H1 (cell line): ENCODE data around the gene CASD1. TPM values are rescaled to one million over a fixed set of nuclear protein-coding genes. Genes with fewer than 3 reads are reported as not detected.

Source experiments
- CTCF ChIA-PET: fragments of 300-600 bp; sonication (Branson Sonifier 250); formaldehyde crosslinking; loops from one replicate; lab custom pipeline; 2021; ENCODE audit not compliant: partially characterized antibody; lab: Charles Lee
- POLR2A ChIA-PET: fragments of 300-600 bp; sonication (Branson Sonifier 250); formaldehyde crosslinking; loops from one replicate; lab custom pipeline; 2021; ENCODE audit warnings: inconsistent platforms; ENCODE audit not compliant: partially characterized antibody; lab: Charles Lee
- DNase-seq, 2 experiments: peaks; one replicate each; pipeline versions ENCODE4 v3.0.0 to v3.0.0-alpha.2; 2010 to 2022; ENCODE audit warnings: low spot score in 2 of 2, low read depth in 1 of 2, mixed read lengths in 1 of 2
- FAIRE-seq: peaks from 2 replicates; lab custom pipeline; 2011; peaks lifted over from hg19 to GRCh38; lab: Jason Lieb, UNC
- H2AFZ ChIP-seq: 2 replicates; pipeline ENCODE4 v1.8.1; 2012; ENCODE audit warnings: low read length, inconsistent platforms
- H2AK5ac ChIP-seq: 2 replicates; pipeline ENCODE4 v1.6.1; 2013; ENCODE audit warnings: low read depth, low read length
- H2BK120ac ChIP-seq: replicated peaks from 2 replicates; pipeline ENCODE3; 2013; ENCODE audit warnings: low read depth, low read length, inconsistent platforms
- H2BK12ac ChIP-seq: 2 replicates; pipeline ENCODE4 v1.6.1; 2013; ENCODE audit warnings: low read depth, low read length
- H2BK15ac ChIP-seq: 2 replicates; pipeline ENCODE4 v1.6.1; 2013; ENCODE audit warnings: low read length
- H2BK20ac ChIP-seq: 2 replicates; pipeline ENCODE4 v1.6.1; 2013; ENCODE audit warnings: low read length
- H2BK5ac ChIP-seq: 2 replicates; pipeline ENCODE4 v1.6.1; 2013; ENCODE audit warnings: low read depth, low read length
- H3K14ac ChIP-seq: 2 replicates; pipeline ENCODE4 v1.6.1; 2013; ENCODE audit warnings: inconsistent platforms; ENCODE audit not compliant: insufficient read length
- H3K18ac ChIP-seq: 2 replicates; pipeline ENCODE4 v1.6.1; 2013; ENCODE audit warnings: low read length; ENCODE audit errors: extremely low read depth
- H3K23ac ChIP-seq: 2 replicates; pipeline ENCODE4 v1.6.1; 2013; ENCODE audit warnings: inconsistent platforms; ENCODE audit not compliant: insufficient read length
- H3K23me2 ChIP-seq: 2 replicates; pipeline ENCODE4 v1.6.1; 2013; ENCODE audit warnings: low read depth, low read length
- H3K27ac ChIP-seq: 2 replicates; pipeline ENCODE4 v1.6.1; 2011; ENCODE audit warnings: low read depth, low read length, inconsistent platforms
- H3K27me3 ChIP-seq, 4 experiments: replicated peaks in 1 of 4; 1 replicate in 1 of 4; 2 replicates in 3 of 4; pipeline versions ENCODE4 v1.6.1 to v1.8.1; 2011 to 2013; ENCODE audit warnings: low read length in 3 of 4, mild to moderate bottlenecking in 3 of 4, inconsistent platforms in 2 of 4, mixed read lengths in 2 of 4, moderate library complexity in 1 of 4; ENCODE audit not compliant: control insufficient read depth in 3 of 4, insufficient read depth in 3 of 4; ENCODE audit errors: extremely low read depth in 1 of 4
- H3K36me3 ChIP-seq, 4 experiments: 2 replicates each; pipeline versions ENCODE4 v1.6.1 to v1.8.1; 2011 to 2013; ENCODE audit warnings: mild to moderate bottlenecking in 4 of 4, low read length in 3 of 4, moderate library complexity in 2 of 4, control low read depth in 1 of 4, inconsistent platforms in 1 of 4; ENCODE audit not compliant: insufficient read depth in 4 of 4, control insufficient read depth in 2 of 4
- H3K4ac ChIP-seq: replicated peaks from 2 replicates; pipeline ENCODE3; 2013; ENCODE audit warnings: low read length, low read depth, mixed read lengths, inconsistent platforms; ENCODE audit not compliant: insufficient read length
- H3K4me1 ChIP-seq, 4 experiments: replicated peaks in 1 of 4; 1 replicate in 1 of 4; 2 replicates in 3 of 4; pipeline versions ENCODE4 v1.6.1 to v1.8.1; 2011 to 2013; ENCODE audit warnings: low read length in 3 of 4, inconsistent platforms in 2 of 4, mixed read lengths in 1 of 4; ENCODE audit not compliant: insufficient read depth in 4 of 4, control insufficient read depth in 3 of 4
- H3K4me2 ChIP-seq, 2 experiments: 2 replicates each; pipeline versions ENCODE4 v1.6.1 to v1.8.1; 2011 to 2013; ENCODE audit warnings: low read depth in 2 of 2, low read length in 2 of 2, control low read depth in 1 of 2, inconsistent platforms in 1 of 2, mild to moderate bottlenecking in 1 of 2; ENCODE audit not compliant: insufficient read depth in 1 of 2
- H3K4me3 ChIP-seq, 4 experiments: fragments of 200-600, 300-600 bp in 1 of 4; sonication (generic), shearing (Covaris generic), sonication (Bioruptor Twin) in 1 of 4; 2 replicates each; pipeline versions ENCODE4 v1.5.1 to v1.8.1; 2011 to 2016; ENCODE audit warnings: low read length in 4 of 4, low read depth in 3 of 4, control low read depth in 2 of 4, inconsistent platforms in 2 of 4, mild to moderate bottlenecking in 2 of 4, mixed read lengths in 1 of 4, moderate library complexity in 1 of 4; ENCODE audit not compliant: insufficient read depth in 2 of 4; ENCODE audit errors: extremely low read depth in 1 of 4
- H3K56ac ChIP-seq: replicated peaks from 2 replicates; pipeline ENCODE3; 2013; ENCODE audit warnings: low read depth, mild to moderate bottlenecking, mixed read lengths, low read length, inconsistent platforms; ENCODE audit not compliant: insufficient read length
- H3K79me1 ChIP-seq: 2 replicates; pipeline ENCODE4 v1.6.1; 2013; ENCODE audit warnings: low read depth, low read length, control low read depth
- H3K79me2 ChIP-seq, 2 experiments: 2 replicates each; pipeline versions ENCODE4 v1.6.1 to v1.8.1; 2012 to 2013; ENCODE audit warnings: low read length in 2 of 2, mild to moderate bottlenecking in 2 of 2, inconsistent platforms in 1 of 2; ENCODE audit not compliant: insufficient read depth in 2 of 2, control insufficient read depth in 1 of 2
- H3K9ac ChIP-seq, 4 experiments: replicated peaks in 1 of 4; 1 replicate in 1 of 4; 2 replicates in 3 of 4; pipeline versions ENCODE4 v1.6.1 to v1.8.1; 2011 to 2013; ENCODE audit warnings: low read depth in 3 of 4, low read length in 3 of 4, control low read depth in 2 of 4, mild to moderate bottlenecking in 2 of 4, moderate library complexity in 2 of 4, inconsistent platforms in 1 of 4; ENCODE audit errors: extremely low read depth in 1 of 4
- H3K9me3 ChIP-seq, 2 experiments: 2 replicates each; pipeline versions ENCODE4 v1.6.1 to v1.8.1; 2012 to 2013; ENCODE audit warnings: mild to moderate bottlenecking in 2 of 2, moderate library complexity in 2 of 2, control low read depth in 1 of 2, inconsistent platforms in 1 of 2, low read depth in 1 of 2, low read length in 1 of 2, mixed read lengths in 1 of 2; ENCODE audit not compliant: insufficient read depth in 2 of 2
- H4K20me1 ChIP-seq, 2 experiments: replicated peaks in 1 of 2; 2 replicates each; pipeline versions ENCODE3 to v1.8.1; 2011 to 2013; ENCODE audit warnings: inconsistent platforms in 2 of 2, low read length in 2 of 2, mild to moderate bottlenecking in 1 of 2; ENCODE audit not compliant: insufficient read depth in 2 of 2, control insufficient read depth in 1 of 2
- H4K5ac ChIP-seq: 2 replicates; pipeline ENCODE4 v1.6.1; 2013; ENCODE audit warnings: low read length, low read depth, mixed read lengths, inconsistent platforms; ENCODE audit not compliant: insufficient read length
- H4K8ac ChIP-seq: 2 replicates; pipeline ENCODE4 v1.8.0; 2013; ENCODE audit warnings: mild to moderate bottlenecking, moderate library complexity, low read length, inconsistent platforms; ENCODE audit not compliant: insufficient read depth; ENCODE audit errors: extremely low read depth
- H4K91ac ChIP-seq: replicated peaks from 2 replicates; pipeline ENCODE3; 2013; ENCODE audit warnings: low read length, mixed read lengths, inconsistent platforms; ENCODE audit not compliant: insufficient read length
- BRCA1 ChIP-seq: IDR thresholded peaks from 2 replicates; pipeline ENCODE4 v1.6.1; 2012; ENCODE audit warnings: low read depth, low read length, improper control_type of control experiment
- EGR1 ChIP-seq: IDR thresholded peaks from 2 replicates; pipeline ENCODE4 v1.6.1; 2011; ENCODE audit warnings: low read depth, low read length, borderline replicate concordance
- GABPA ChIP-seq: IDR thresholded peaks from 2 replicates; pipeline ENCODE4 v1.6.1; 2011; ENCODE audit warnings: mild to moderate bottlenecking, low read length, moderate library complexity, borderline replicate concordance; ENCODE audit not compliant: insufficient read depth
- PHF8 ChIP-seq: fragments of 200-600 bp; sonication (generic); conservative IDR thresholded peaks from 2 replicates; pipeline ENCODE4 v1.7.1; 2012; ENCODE audit warnings: low read depth, mild to moderate bottlenecking, inconsistent platforms, low read length, moderate library complexity
- RNF2 ChIP-seq: fragments of 200-900, 300-1000 bp; sonication (generic); IDR thresholded peaks from 2 replicates; pipeline ENCODE4 v1.7.1; 2016; ENCODE audit warnings: borderline replicate concordance, low read depth, mild to moderate bottlenecking, antibody characterized with exemption, low read length; ENCODE audit not compliant: poor library complexity, severe bottlenecking; ENCODE audit errors: missing control alignments
- RXRA ChIP-seq: IDR thresholded peaks from 2 replicates; pipeline ENCODE4 v1.6.1; 2011; ENCODE audit warnings: low read depth, mild to moderate bottlenecking, low read length, moderate library complexity; ENCODE audit not compliant: insufficient read depth
- SIX5 ChIP-seq: IDR thresholded peaks from 2 replicates; pipeline ENCODE4 v1.6.1; 2011; ENCODE audit warnings: mild to moderate bottlenecking, low read depth, low read length
- SP4 ChIP-seq: IDR thresholded peaks from 2 replicates; pipeline ENCODE4 v1.6.1; 2012; ENCODE audit warnings: low read length, inconsistent platforms
- SRF ChIP-seq: IDR thresholded peaks from 2 replicates; pipeline ENCODE4 v1.6.1; 2011; ENCODE audit warnings: mild to moderate bottlenecking, low read depth, low read length, moderate library complexity
- TAF7 ChIP-seq: optimal IDR thresholded peaks from 2 replicates; pipeline ENCODE3; 2011; ENCODE audit warnings: low read depth, mild to moderate bottlenecking, inconsistent platforms, low read length, moderate library complexity, borderline replicate concordance
- TBP ChIP-seq: IDR thresholded peaks from 2 replicates; pipeline ENCODE4 v1.6.1; 2011; ENCODE audit warnings: low read depth, low read length, improper control_type of control experiment
- TCF12 ChIP-seq: IDR thresholded peaks from 2 replicates; pipeline ENCODE4 v1.6.1; 2011; ENCODE audit warnings: low read depth, mild to moderate bottlenecking, low read length
- ZNF274 ChIP-seq: IDR thresholded peaks from 2 replicates; pipeline ENCODE4 v1.7.0; 2012; ENCODE audit warnings: low read length, borderline replicate concordance; ENCODE audit errors: extremely low read depth
- WGBS, 2 experiments: shearing (Covaris generic) in 1 of 2; methylation state at CpG; one replicate each; pipeline versions ENCODE4 v1.1.6 to v1.1.7; 2013 to 2015; ENCODE audit warnings: low lambda C conversion rate in 2 of 2, mixed read lengths in 2 of 2, inconsistent platforms in 1 of 2, low coverage in 1 of 2, missing lambda C conversion rate in 1 of 2; ENCODE audit not compliant: insufficient replicate concordance in 2 of 2, insufficient coverage in 1 of 2, insufficient read length in 1 of 2; ENCODE audit errors: extremely low coverage in 1 of 2, missing lambda C conversion rate in 1 of 2; 5-methylcytosine and 5-hydroxymethylcytosine counted together
- polyA plus RNA-seq, 7 experiments: library from polyadenylated mRNA; depleted of rRNA in 3 of 7; stranded (reverse) in 5 of 7; unstranded in 2 of 7; fragments of >200 nt in 5 of 7; fragments of 200-250 nt in 2 of 7; gene quantifications; 1 replicate in 5 of 7; 2 replicates in 1 of 7; 4 replicates in 1 of 7; pipeline versions ENCODE4 v1.2.1 to v1.2.3, GENCODE V29; 2011 to 2013; ENCODE audit warnings: missing spikeins in 2 of 7, mixed read lengths in 2 of 7
- total RNA-seq: library from RNA; stranded (reverse); fragmentation: NEBNext Ultra II Directional; extraction: Animal tissue kit (Norgen Biotek cat#: 25700); gene quantifications from 2 replicates; pipeline ENCODE4 v1.2.1, GENCODE V29; 2021

Gene CASD1
- total and polyA plus RNA-seq, 2 of the 8 experiments (the other 6 are each of a cell fraction or from before 2014, with no cell fraction given) = 14.2 to 18.8 TPM

- DNase-seq = no peak
- Histone ChIP-seq H3K79me1 (no peaks in the 10 kb centered on the region), H3K9ac (no peak overlapping the region), H4K8ac (no peak overlapping the region), H2BK120ac (no peak overlapping the region), H2BK20ac (no peak overlapping the region), H3K23ac (no peak overlapping the region), H3K9me3 (no peaks in the 10 kb centered on the region), H3K4ac (no peak overlapping the region), H2BK15ac (no peak overlapping the region), H2BK5ac (no peak overlapping the region), H2AK5ac (no peak overlapping the region), H3K4me2 (no peak overlapping the region), H3K23me2 (peaks cover 2% of the 10 kb centered on the region; the same call in 1 of the 2 replicates), H3K18ac (no peak overlapping the region), H3K56ac (no peak overlapping the region), H3K27ac (no peak overlapping the region), H4K91ac (no peak overlapping the region), H3K4me1 (peaks cover 1 to 11% (median 3%) of the 10 kb centered on the region in 4 experiments; a peak in 6 of 7 replicates), H3K36me3 (peaks cover 0 to 6% (median 0%) of the 10 kb centered on the region in 4 experiments; a peak in 1 of 8 replicates), H3K27me3 (no peaks in the 10 kb centered on the region), H4K20me1 (peaks cover 0 to 3% of the 10 kb centered on the region in 2 experiments), H4K5ac (no peak overlapping the region), H2BK12ac (no peak overlapping the region), H2AFZ (no peak overlapping the region), H3K4me3 (no peak overlapping the region), H3K14ac (no peak overlapping the region), H3K79me2 (peaks cover 0 to 89% of the 10 kb centered on the region in 2 experiments; a peak in 3 of 4 replicates)
- FAIRE-seq = no peak
- CTCF ChIA-PET = interaction anchor here (0.7 to 1.4 kb wide), 2 partner anchors 11 to 21 kb away, joined by 3 read pairs; no protein-coding TSS in a partner anchor
- WGBS, 2 experiments = 84% methylated on average over 4 of the region's 4 CpGs; no CpG with 5 or more reads in 1 of the 2 experiments
- POLR2A ChIA-PET = interaction anchor here (1.1 kb wide), 1 partner anchor 714 kb away, joined by 3 read pairs; no protein-coding TSS in a partner anchor
- TF ChIP-seq GABPA (no peak), RNF2 (no peak), SP4 (no peak), ZNF274 (no peak), RXRA (no peak), TCF12 (no peak), TAF7 (no peak), PHF8 (no peak), SIX5 (no peak), BRCA1 (no peak), TBP (no peak), SRF (no peak), EGR1 (no peak)
Observed at GRCh38 chr7:94514140-94514889, 4.7 kb downstream of the CASD1 start.
